HEK293 (cell line): ENCODE data around the gene CACNG4.

Source experiments
- ZNF792 ChIP-seq: fragments of 450-650 bp; formaldehyde crosslinking; IDR thresholded peaks from 2 replicates; pipeline ENCODE4 v1.5.1; 2016; ENCODE audit warnings: missing biosample characterization, missing genetic modification characterization
- TF ChIP-seq, protein P1 (sequence below): fragments of 450-650 bp; formaldehyde crosslinking; IDR thresholded peaks from 2 replicates; pipeline ENCODE4 v1.5.1; 2017; ENCODE audit warnings: missing biosample characterization, missing genetic modification characterization

DNA sequence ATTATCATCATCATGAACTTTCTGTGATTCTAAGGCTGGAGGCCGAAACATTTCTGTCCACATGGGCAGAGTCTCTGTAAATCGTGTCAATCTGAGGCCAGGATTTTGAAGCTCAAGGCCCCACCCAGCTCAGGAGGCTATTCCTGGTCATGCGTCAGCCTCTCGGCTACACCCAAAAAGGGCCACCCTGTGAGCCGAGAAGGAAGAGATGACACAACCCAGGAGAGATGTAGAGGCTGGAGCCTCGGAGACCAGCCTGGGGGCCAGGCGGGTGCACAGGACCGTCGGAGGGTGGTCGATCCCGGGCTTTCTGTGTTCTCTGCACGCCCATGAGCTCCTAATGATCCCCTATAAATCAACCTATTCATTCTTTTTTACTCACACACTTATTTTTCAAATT, 78.8 kb downstream of the CACNG4 start:
- TF ChIP-seq ZNF792 (tag by site-specific recombination): no peak
- TF ChIP-seq, protein P1, sequence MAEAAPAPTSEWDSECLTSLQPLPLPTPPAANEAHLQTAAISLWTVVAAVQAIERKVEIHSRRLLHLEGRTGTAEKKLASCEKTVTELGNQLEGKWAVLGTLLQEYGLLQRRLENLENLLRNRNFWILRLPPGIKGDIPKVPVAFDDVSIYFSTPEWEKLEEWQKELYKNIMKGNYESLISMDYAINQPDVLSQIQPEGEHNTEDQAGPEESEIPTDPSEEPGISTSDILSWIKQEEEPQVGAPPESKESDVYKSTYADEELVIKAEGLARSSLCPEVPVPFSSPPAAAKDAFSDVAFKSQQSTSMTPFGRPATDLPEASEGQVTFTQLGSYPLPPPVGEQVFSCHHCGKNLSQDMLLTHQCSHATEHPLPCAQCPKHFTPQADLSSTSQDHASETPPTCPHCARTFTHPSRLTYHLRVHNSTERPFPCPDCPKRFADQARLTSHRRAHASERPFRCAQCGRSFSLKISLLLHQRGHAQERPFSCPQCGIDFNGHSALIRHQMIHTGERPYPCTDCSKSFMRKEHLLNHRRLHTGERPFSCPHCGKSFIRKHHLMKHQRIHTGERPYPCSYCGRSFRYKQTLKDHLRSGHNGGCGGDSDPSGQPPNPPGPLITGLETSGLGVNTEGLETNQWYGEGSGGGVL: no peak
